Astrocyte (in vitro differentiated cells and primary cell): ENCODE results near the gene EFS. TPM values are rescaled to one million over a fixed set of nuclear protein-coding genes. Genes with fewer than 3 reads are reported as not detected.

ENCODE experiments used
- DNase-seq: peaks from one replicate; pipeline ENCODE4 v3.0.0-alpha.2; 2010; ENCODE audit warnings: low read depth
- FAIRE-seq: peaks from 2 replicates; lab custom pipeline; 2011; peaks lifted over from hg19 to GRCh38; lab: Jason Lieb, UNC
- H2AFZ ChIP-seq: 2 replicates; pipeline ENCODE4 v1.6.0; 2012; ENCODE audit warnings: low read depth, low read length, inconsistent platforms
- H3K27ac ChIP-seq: 2 replicates; pipeline ENCODE4 v1.5.1; 2011; ENCODE audit warnings: low read depth, low read length, inconsistent platforms
- H3K27me3 ChIP-seq: 2 replicates; pipeline ENCODE4 v1.6.0; 2011; ENCODE audit warnings: low read length, inconsistent platforms; ENCODE audit not compliant: insufficient read depth
- H3K36me3 ChIP-seq: 2 replicates; pipeline ENCODE4 v1.5.1; 2011; ENCODE audit warnings: low read length, inconsistent platforms; ENCODE audit not compliant: insufficient read depth
- H3K4me1 ChIP-seq: 2 replicates; pipeline ENCODE4 v1.5.1; 2011; ENCODE audit warnings: low read length, inconsistent platforms; ENCODE audit not compliant: insufficient read depth
- H3K4me2 ChIP-seq: 2 replicates; pipeline ENCODE4 v1.6.0; 2012; ENCODE audit warnings: low read length, inconsistent platforms
- H3K4me3 ChIP-seq: 2 replicates; pipeline ENCODE4 v1.5.1; 2011; ENCODE audit warnings: low read depth, mild to moderate bottlenecking, low read length, inconsistent platforms; ENCODE audit not compliant: insufficient read depth
- H3K79me2 ChIP-seq: 2 replicates; pipeline ENCODE4 v1.6.0; 2012; ENCODE audit warnings: mild to moderate bottlenecking, low read length, inconsistent platforms; ENCODE audit not compliant: insufficient read depth
- H3K9ac ChIP-seq: 2 replicates; pipeline ENCODE4 v1.6.0; 2012; ENCODE audit warnings: mild to moderate bottlenecking, low read length, inconsistent platforms
- H3K9me3 ChIP-seq: 2 replicates; pipeline ENCODE4 v1.5.1; 2012; ENCODE audit warnings: low read depth, mild to moderate bottlenecking, low read length, inconsistent platforms; ENCODE audit not compliant: insufficient read depth
- H4K20me1 ChIP-seq: 2 replicates; pipeline ENCODE4 v1.6.0; 2012; ENCODE audit warnings: low read length, inconsistent platforms; ENCODE audit not compliant: insufficient read depth
- H3K27ac Mint-ChIP-seq: one replicate; pipeline ENCODE4 v1.8.0; 2021; ENCODE audit warnings: mild to moderate bottlenecking, mixed read lengths; ENCODE audit not compliant: unreplicated experiment
- H3K27me3 Mint-ChIP-seq: one replicate; pipeline ENCODE4 v1.8.0; 2021; ENCODE audit warnings: low read depth, mixed read lengths; ENCODE audit not compliant: unreplicated experiment
- H3K36me3 Mint-ChIP-seq: one replicate; pipeline ENCODE4 v1.8.0; 2021; ENCODE audit warnings: low read depth, mixed read lengths; ENCODE audit not compliant: unreplicated experiment
- H3K4me1 Mint-ChIP-seq: one replicate; pipeline ENCODE4 v1.8.0; 2021; ENCODE audit warnings: low read depth, mixed read lengths; ENCODE audit not compliant: unreplicated experiment
- H3K4me3 Mint-ChIP-seq: one replicate; pipeline ENCODE4 v1.8.0; 2021; ENCODE audit warnings: mild to moderate bottlenecking, moderate library complexity, mixed read lengths; ENCODE audit not compliant: unreplicated experiment
- H3K9me3 Mint-ChIP-seq: one replicate; pipeline ENCODE4 v1.8.0; 2021; ENCODE audit warnings: mild to moderate bottlenecking, mixed read lengths; ENCODE audit not compliant: unreplicated experiment
- EZH2 ChIP-seq: IDR thresholded peaks from 2 replicates; pipeline ENCODE4 v1.6.1; 2012; ENCODE audit warnings: mild to moderate bottlenecking, low read length, inconsistent platforms; ENCODE audit not compliant: insufficient read depth
- total RNA-seq: library from RNA; stranded (reverse); gene quantifications from 2 replicates; pipeline ENCODE4 v1.2.1, GENCODE V29; 2021
- TF ChIP-seq, protein P1 (sequence below): IDR thresholded peaks from 2 replicates; pipeline ENCODE4 v1.5.1; 2011; ENCODE audit warnings: low read depth, mild to moderate bottlenecking, inconsistent platforms, low read length, moderate library complexity; ENCODE audit not compliant: insufficient read depth

Gene EFS
- total RNA-seq, 1 donor from 2014 or later, result 6.5 TPM

DNA sequence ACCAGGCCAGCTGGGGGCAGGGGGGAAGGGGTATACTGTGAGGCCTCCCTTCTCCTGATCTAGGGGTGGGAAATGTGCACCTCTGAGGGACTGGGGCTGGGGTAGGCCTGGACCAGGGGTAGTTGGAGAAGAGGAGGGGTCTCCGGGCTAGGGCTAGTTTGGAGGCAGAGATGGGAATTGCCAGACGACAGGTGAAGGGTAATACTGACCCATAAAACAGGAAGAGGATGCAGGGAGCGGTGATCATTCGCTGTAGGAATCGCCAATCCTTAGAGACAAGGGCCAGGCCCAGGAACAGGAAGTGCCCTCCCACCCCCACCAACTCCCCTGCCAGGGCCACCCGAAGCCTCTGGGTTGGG, 16.7 kb downstream of the EFS start:
- Histone ChIP-seq H3K79me2 (no peaks in the 10 kb centered on the region), H4K20me1 (peaks cover 5% of the 10 kb centered on the region), H3K4me3 (no peak overlapping the region), H3K4me2 (no peak overlapping the region), H3K27me3 (no peaks in the 10 kb centered on the region), H3K4me1 (no peaks in the 10 kb centered on the region), H3K9me3 (no peaks in the 10 kb centered on the region), H2AFZ (no peak overlapping the region), H3K36me3 (no peaks in the 10 kb centered on the region), H3K27ac (no peak overlapping the region), H3K9ac (no peak overlapping the region)
- peaks cover 2% of the 10 kb centered on the region for H3K4me1 Mint-ChIP-seq
- H3K4me3 Mint-ChIP-seq, result no peak overlapping the region
- DNase-seq (no peak), FAIRE-seq (no peak)
- no peak overlapping the region for H3K27ac Mint-ChIP-seq
- no peak for TF ChIP-seq EZH2
- TF ChIP-seq, protein P1, sequence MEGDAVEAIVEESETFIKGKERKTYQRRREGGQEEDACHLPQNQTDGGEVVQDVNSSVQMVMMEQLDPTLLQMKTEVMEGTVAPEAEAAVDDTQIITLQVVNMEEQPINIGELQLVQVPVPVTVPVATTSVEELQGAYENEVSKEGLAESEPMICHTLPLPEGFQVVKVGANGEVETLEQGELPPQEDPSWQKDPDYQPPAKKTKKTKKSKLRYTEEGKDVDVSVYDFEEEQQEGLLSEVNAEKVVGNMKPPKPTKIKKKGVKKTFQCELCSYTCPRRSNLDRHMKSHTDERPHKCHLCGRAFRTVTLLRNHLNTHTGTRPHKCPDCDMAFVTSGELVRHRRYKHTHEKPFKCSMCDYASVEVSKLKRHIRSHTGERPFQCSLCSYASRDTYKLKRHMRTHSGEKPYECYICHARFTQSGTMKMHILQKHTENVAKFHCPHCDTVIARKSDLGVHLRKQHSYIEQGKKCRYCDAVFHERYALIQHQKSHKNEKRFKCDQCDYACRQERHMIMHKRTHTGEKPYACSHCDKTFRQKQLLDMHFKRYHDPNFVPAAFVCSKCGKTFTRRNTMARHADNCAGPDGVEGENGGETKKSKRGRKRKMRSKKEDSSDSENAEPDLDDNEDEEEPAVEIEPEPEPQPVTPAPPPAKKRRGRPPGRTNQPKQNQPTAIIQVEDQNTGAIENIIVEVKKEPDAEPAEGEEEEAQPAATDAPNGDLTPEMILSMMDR, result no peak
- H3K27me3 Mint-ChIP-seq, result peaks cover 7% of the 10 kb centered on the region
- H3K36me3 Mint-ChIP-seq, result peaks cover 21% of the 10 kb centered on the region
- H3K9me3 Mint-ChIP-seq, result peaks cover 4% of the 10 kb centered on the region

DNA sequence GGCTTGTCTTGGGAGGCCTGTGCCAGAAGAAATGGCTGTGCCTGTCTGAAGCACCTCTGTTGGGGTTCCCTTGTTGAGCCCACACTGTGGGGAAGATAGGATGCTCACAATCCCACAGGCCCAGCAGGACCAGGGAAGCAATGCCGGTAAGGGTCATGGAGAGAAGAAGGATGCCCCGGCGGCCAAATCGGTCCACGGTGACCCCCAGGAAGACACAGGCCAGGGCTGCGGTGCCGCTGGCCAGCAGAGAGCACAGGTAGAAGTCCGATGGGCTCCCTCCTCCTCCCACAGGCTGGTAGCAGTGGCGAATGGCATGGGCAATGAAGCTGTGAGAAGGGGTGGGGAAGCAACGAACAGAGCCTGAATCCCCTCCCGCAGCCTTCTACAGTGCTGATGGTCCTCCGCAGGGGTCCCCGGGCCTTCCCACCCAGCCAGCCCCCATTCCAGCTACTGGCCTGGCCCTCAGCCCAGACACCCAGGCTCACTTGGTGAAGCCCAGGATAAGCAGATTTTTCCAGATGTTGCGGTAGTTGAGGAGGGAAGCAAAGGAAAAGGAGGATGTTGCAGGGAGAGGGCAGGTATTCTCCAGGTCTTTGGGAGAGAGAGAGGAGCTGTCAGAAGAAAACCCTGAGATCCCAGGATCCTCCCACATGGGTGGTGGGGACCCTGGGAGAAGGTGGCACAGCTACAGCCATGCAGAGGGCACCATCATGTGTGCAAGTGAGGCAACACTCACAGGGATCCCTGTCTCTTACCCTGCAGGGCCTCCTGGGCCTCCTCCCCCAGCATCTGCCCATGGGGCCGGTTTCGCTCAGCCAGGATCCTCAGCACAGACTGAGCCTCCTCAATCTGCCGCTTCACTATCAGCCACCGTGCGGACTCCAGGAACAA, 17.3 kb downstream of the EFS start:
- Mint-ChIP-seq H3K27ac (peak overlapping the region; percentile 69), H3K9me3 (peaks cover 2% of the 10 kb centered on the region), H3K36me3 (peaks cover 21% of the 10 kb centered on the region), H3K4me3 (no peak overlapping the region), H3K27me3 (peaks cover 7% of the 10 kb centered on the region), H3K4me1 (no peaks in the 10 kb centered on the region)
- Histone ChIP-seq H3K9me3 (no peaks in the 10 kb centered on the region), H3K4me2 (no peak overlapping the region), H3K27me3 (no peaks in the 10 kb centered on the region), H3K4me3 (no peak overlapping the region), H3K27ac (no peak overlapping the region), H3K9ac (no peak overlapping the region), H3K36me3 (no peaks in the 10 kb centered on the region), H3K79me2 (no peaks in the 10 kb centered on the region), H4K20me1 (peaks cover 5% of the 10 kb centered on the region), H3K4me1 (no peaks in the 10 kb centered on the region), H2AFZ (no peak overlapping the region)
- FAIRE-seq (no peak), DNase-seq (no peak)
- TF ChIP-seq EZH2, result no peak
- TF ChIP-seq, protein P1, result no peak
